D721Med (cell line): ENCODE results near the gene CEP83.

Experiments used
- DNase-seq: peaks from one replicate; pipeline ENCODE4 v3.0.0; 2011; ENCODE audit warnings: low spot score; ENCODE audit not compliant: insufficient read length
- FAIRE-seq: peaks from 2 replicates; lab custom pipeline; 2011; peaks lifted over from hg19 to GRCh38; lab: Jason Lieb, UNC
- CTCF ChIP-seq: IDR thresholded peaks from 2 replicates; pipeline ENCODE4 v1.5.1; 2012; ENCODE audit warnings: mild to moderate bottlenecking, control low read depth; ENCODE audit not compliant: insufficient read depth; ENCODE audit errors: missing control alignments

Gene CEP83

DNA sequence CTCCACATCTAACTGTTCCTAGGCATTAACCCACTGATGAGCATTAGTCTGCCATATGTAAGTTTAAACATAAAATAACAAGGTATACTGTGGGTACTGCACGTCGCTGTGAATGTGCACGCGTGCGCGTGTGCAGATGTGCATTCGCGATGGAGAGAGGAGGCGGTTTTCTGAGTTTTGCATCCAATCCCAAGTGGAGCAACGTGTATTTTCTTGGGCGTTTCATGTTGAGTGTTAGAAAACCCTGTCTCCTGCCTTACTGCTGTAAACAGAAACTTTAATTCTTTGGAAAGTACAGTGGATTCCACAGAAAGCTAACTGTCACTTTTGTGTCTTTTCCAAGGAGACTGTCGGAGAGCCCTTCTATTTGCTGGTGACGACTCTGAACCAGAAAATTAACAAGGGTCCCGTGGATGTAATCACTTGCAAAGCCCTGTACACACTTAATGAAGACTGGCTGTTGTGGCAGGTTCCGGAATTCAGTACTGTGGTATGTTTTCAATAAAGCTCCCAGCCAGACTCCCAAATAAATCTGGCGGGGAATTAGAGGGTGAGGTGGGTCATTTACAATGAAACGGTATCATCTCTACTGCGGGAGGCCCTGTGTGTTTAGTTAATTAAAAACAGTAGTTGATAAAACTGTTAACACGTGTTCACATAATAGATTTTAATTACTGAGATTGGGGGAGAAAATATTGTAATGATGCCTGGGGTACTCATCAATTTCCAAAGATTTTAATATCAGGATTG is 194.8 kb downstream of the CEP83 start:
- TF ChIP-seq CTCF: no peak
- FAIRE-seq: no peak

GRCh38 chr12:94263905-94264561 is 195.6 kb downstream of the CEP83 start:
- FAIRE-seq (no peak), DNase-seq (no peak)
- TF ChIP-seq CTCF: no peak

More for the DNA sequence above, 194.8 kb downstream of the CEP83 start:
- DNase-seq: no peak

GRCh38 chr12:94263011-94263811 is 196.5 kb downstream of the CEP83 start:
- TF ChIP-seq CTCF: no peak
- DNase-seq (no peak), FAIRE-seq (no peak)

DNA sequence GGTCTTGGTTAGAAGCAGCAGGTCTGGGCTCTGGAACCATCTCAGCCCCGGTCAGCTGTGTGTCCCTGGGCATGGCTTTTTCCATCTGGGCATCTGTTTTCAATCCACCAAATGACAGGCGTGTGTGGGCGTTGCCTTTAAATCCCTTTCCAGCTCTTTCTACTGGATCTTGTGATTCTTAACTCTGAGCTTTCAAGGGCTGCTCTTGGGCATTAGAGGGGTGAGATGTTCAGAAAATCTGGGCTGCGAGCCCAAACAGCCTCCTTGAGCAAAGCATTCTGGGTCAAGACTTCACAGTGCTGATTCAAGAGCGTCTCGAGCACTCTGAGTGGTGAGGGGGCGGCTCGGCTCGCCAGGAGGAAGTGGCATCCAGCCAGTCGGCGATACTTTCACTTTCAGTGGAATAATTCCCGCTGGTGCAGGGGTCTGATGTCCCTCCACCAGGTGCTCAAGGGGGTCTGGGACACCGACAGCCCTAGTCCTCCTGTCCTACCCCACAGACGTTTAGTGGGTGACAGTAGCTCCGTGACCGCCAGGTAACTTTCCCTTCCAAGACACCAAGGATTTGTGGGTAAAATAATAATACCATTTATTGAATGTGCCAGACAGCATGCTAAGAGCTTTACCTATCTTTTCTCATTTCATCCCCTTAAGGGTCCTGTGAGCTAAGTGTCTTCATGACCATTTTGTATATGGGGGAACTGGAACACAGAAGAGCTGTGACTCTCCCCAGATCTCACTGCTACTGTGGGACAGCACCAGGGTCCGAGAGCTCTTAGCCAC is 197.2 kb downstream of the CEP83 start:
- no peak for TF ChIP-seq CTCF
- FAIRE-seq (no peak), DNase-seq (no peak)

DNA sequence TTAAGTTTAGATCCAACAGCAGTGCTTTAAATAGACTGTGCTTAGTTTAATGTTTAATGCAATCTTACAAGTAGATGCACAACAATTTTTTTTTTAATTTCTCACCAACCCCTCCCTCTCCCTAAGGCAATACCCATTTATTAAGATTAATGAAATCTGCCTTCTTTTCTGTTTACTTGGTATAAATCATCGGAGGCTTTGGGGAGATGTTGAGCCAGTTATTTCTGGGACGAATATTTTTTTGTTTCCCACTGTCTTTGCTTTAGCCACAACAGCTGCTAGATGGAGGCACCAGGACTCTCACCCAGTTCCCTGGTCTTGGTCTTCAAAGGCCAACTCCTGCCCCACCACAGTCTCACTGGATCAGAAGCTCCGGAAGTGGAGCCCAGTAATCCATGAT is 197.9 kb downstream of the CEP83 start:
- DNase-seq (no peak), FAIRE-seq (no peak)

DNA sequence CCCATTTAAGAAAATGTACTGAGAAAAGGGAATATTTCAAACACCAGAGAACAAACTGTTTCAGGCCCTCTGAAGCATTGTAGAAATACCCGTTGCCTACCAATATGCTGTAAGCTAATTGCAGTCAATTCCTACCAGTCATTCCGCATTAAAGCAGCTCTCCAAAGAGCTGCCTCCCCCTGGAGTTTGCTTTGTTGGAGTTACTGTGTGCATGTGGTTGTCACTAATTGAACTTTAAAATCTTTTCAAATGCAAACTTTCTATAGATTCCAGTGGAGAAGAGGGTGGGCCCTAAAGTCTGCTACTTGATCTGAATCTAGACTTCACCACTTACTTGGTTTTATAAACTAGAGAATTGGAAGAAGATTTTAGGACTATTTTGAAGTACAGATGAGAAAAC is 198.5 kb downstream of the CEP83 start:
- FAIRE-seq: no peak
- DNase-seq: no peak
- TF ChIP-seq CTCF: no peak

More for the DNA sequence above, 197.9 kb downstream of the CEP83 start:
- TF ChIP-seq CTCF: no peak
